HG02938 (cell line): Measurements from ENCODE around the gene C10orf120.

ENCODE experiments used
- ATAC-seq: cut with Tn5 transposase; IDR thresholded peaks from one replicate; pipeline ENCODE4 v1.9.1; 2021; ENCODE audit warnings: mild to moderate bottlenecking, moderate library complexity; ENCODE audit not compliant: unreplicated experiment

The C10orf120 gene

GRCh38 chr10:122699796-122700455 lies at the start of gene C10orf120:
C10orf120 (minus strand) TSS chr10:122699846; CDS start chr10:122699790, 56 bp downstream.
- no peak for ATAC-seq

- ATAC-seq = no peak
These were observed 48.9 kb upstream of the C10orf120 start for GRCh38 chr10:122748496-122748895.

- ATAC-seq = no peak
These were observed 46.8 kb upstream of the C10orf120 start for GRCh38 chr10:122746408-122746807.

GRCh38 chr10:122744257-122744656 lies 44.6 kb upstream of the C10orf120 start:
- ATAC-seq = no peak

- ATAC-seq = no peak
These were observed 41.0 kb upstream of the C10orf120 start for GRCh38 chr10:122740640-122741039.

GRCh38 chr10:122738031-122738430 lies 38.4 kb upstream of the C10orf120 start:
- ATAC-seq = no peak

GRCh38 chr10:122733931-122734665 lies 34.5 kb upstream of the C10orf120 start:
- ATAC-seq = no peak

GRCh38 chr10:122733443-122733842 lies 33.8 kb upstream of the C10orf120 start:
- ATAC-seq = no peak

GRCh38 chr10:122730238-122730637 lies 30.6 kb upstream of the C10orf120 start:
- ATAC-seq = no peak

GRCh38 chr10:122729126-122729525 lies 29.5 kb upstream of the C10orf120 start:
- no peak for ATAC-seq

GRCh38 chr10:122727426-122727825 lies 27.8 kb upstream of the C10orf120 start:
- ATAC-seq = no peak

- no peak for ATAC-seq
These were observed 26.1 kb upstream of the C10orf120 start for GRCh38 chr10:122725768-122726167.

- no peak for ATAC-seq
These were observed 25.4 kb upstream of the C10orf120 start for GRCh38 chr10:122725006-122725405.

GRCh38 chr10:122721111-122721510 lies 21.5 kb upstream of the C10orf120 start:
- no peak for ATAC-seq

- no peak for ATAC-seq
These were observed 16.4 kb upstream of the C10orf120 start for GRCh38 chr10:122716025-122716424.

- ATAC-seq = no peak
These were observed 15.9 kb upstream of the C10orf120 start for GRCh38 chr10:122715576-122715975.

GRCh38 chr10:122713091-122713885 lies 13.6 kb upstream of the C10orf120 start:
- ATAC-seq = no peak

- no peak for ATAC-seq
These were observed 10.9 kb upstream of the C10orf120 start for GRCh38 chr10:122710576-122710975.

GRCh38 chr10:122709971-122710370 lies 10.3 kb upstream of the C10orf120 start:
- no peak for ATAC-seq

GRCh38 chr10:122707535-122707934 lies 7.9 kb upstream of the C10orf120 start:
- ATAC-seq = no peak

- ATAC-seq = no peak
These were observed 7.3 kb upstream of the C10orf120 start for GRCh38 chr10:122706947-122707346.

- no peak for ATAC-seq
These were observed 6.8 kb upstream of the C10orf120 start for GRCh38 chr10:122706467-122706866.
